Measurements from ENCODE around the gene CDH15.
"Not testable (repeated sequence)": the region's sequence is repeated elsewhere in the genome, so short reads cannot be mapped to it uniquely, and the experiment has no call there.

The CDH15 gene

DNA sequence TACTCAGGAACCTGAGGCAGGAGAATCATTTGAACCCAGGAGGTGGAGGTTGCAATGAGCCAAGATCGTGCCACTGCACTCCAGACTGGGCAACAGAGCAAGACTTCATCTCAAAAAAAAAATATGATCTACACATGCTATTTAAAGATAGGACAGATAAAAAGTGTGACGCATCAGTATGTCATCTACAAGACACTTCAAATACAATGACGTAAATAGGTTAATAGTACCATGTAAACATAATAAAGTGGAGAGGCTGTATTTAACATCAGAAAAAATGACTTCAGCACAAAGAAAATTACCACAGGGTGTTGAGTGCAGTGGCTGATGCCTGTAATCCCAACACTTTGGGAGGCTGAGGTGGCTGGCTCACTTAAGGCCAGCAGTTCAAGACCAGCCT, 66.2 kb downstream of the CDH15 start:
- no peak for DNase-seq (ENCODE audit: low read depth)

- peak; percentile 78 for DNase-seq (ENCODE audit: low read depth)
Measured at GRCh38 chr16:89241187-89242007, 69.8 kb downstream of the CDH15 start.

- DNase-seq (ENCODE audit: low read depth) = no peak
Measured at GRCh38 chr16:89242795-89243200, 71.2 kb downstream of the CDH15 start.

DNA sequence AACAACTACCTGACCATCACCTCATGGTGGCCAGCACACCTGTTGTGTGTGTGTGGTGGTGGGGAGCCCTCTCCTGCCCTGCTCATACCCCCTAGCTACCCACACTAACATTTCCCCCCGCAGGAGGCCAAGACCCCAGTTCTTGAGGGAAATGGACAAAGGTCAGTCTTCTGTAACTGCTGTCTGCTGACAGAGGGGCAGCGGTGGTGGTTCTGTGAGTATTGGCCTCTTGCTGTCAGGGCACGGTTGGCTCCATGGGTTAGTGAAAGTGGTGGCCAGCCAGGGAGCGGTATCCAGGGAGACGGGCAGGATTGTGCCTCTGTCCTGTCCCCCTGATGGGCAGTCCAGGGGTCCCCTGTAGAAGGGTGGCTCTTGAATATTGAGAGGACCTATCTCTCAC, 72.1 kb downstream of the CDH15 start:
- no peak for DNase-seq (ENCODE audit: low read depth)

GRCh38 chr16:89244264-89244663, 72.7 kb downstream of the CDH15 start:
- not testable (repeated sequence) for DNase-seq (ENCODE audit: low read depth)

DNA sequence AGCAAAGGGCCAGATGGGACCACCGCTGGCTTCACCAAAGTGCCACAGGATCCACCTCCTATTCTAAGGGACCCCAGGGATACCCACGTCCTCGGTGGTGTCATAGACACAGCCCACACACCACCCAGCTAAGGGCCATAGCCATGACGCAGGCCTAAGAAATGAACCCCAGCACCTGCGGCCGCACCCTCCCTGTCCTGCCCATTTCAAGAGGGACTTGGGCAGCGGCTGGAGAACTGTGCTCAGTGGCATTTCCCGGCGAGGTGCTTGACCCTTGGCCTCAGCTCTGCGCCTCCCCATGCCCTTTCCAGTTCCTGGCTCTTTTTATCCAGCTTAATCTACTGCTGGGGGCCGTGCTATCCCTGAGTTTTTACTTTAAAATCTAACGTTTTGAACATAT, 73.2 kb downstream of the CDH15 start:
- DNase-seq (ENCODE audit: low read depth) = no peak

Measured in fibroblast of gingiva (primary cell).